ENCODE data around the gene SLC47A2.

The SLC47A2 gene

DNA sequence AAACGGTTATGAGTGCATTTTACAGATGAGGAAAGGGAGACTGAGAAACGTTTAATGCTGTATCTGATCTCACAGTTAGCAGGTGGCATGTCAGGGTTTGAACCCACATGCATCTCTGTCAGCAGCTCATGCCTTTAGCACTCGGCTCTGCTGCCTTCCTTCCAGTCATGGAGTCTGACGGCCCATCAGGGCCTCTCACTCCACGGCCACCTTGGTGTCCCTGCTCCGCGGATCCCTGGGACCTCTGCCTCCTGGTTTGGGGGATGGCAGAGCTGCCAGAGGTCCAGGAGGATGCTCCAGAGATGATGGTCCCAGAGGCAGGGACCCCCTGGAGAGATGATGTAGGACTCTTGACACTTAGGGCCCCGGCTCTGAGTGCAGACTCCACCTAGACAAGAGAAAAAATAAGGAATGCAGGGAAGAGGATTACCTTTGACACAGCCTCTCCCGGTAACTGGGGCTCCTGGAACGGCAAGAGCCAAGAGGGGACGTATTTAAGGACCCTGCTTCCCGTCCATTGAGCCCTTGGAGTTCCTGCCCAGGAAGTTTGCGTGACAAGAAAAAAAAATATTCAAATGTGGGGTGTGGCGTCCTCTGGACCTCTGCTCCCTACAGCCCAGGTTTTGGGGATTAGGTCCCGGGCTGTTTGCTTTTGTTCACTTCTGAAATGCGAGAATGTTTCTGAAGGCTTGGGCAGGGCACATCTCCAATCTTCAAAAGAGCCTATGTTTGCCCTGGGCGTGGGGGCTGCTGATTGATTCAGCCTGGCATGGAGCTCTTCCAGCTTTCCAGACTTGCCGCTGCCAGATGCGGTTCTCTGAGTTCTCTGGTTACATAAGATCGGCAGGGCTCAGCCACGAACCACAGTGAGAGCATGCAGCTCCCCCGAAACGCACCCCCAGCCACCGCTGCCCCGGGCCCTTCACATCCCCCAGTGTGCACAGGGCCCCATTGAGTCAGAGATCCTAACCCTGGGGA, 31.7 kb upstream of the SLC47A2 start, which contains the start of gene ALDH3A1:
ALDH3A1 (minus strand) TSS at position 470 of the 978 bp plus-strand sequence. CDS start 3,169 bp downstream, outside the sequence.
- no peak for DNase-seq

DNA sequence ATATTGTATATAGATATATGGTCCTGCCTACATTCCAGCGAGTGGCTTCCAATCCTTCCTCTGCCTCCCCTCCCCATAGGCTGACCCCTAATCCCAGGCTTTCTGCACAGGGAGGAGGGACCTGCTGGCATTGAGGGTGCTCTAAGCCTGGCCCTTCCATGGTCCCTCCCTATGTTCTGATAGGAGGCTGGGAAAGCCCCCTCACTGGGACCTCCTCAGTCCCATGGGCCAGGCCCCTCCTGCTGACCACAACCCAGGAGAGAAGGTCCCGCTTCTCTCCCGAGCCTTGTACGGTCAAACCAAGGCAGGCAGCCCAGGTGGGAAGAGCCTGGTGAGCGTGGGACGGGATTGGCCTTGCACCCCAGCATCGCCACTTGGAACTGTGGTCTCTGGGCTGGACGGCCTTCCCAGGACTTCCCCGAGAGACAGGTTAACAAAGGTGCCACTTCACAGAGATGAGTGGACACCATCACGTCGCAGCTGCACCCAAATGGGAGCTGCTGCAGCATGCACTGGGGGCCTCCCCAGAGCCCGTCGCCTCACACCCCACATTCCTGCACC, 30.9 kb upstream of the SLC47A2 start:
- DNase-seq: no peak

DNA sequence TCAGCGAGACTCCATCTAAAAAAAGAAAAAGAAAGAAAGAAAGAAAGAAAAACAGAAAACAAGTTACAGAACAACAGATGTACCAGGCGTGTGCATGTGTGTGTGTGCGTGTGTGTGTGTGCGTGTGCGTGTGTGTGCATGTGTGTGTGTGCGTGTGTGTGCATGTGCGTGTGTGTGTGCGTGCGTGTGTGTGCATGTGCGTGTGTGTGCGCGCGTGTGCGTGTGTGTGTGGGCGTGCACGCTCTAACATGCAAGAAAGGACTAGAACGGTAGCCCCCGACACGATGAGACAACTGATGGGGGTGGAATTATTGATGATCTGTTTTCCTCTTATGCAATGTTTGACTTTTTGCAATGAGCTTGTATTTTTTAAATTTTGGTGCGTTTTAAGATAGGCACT, 30.1 kb upstream of the SLC47A2 start:
- no peak for DNase-seq

DNA sequence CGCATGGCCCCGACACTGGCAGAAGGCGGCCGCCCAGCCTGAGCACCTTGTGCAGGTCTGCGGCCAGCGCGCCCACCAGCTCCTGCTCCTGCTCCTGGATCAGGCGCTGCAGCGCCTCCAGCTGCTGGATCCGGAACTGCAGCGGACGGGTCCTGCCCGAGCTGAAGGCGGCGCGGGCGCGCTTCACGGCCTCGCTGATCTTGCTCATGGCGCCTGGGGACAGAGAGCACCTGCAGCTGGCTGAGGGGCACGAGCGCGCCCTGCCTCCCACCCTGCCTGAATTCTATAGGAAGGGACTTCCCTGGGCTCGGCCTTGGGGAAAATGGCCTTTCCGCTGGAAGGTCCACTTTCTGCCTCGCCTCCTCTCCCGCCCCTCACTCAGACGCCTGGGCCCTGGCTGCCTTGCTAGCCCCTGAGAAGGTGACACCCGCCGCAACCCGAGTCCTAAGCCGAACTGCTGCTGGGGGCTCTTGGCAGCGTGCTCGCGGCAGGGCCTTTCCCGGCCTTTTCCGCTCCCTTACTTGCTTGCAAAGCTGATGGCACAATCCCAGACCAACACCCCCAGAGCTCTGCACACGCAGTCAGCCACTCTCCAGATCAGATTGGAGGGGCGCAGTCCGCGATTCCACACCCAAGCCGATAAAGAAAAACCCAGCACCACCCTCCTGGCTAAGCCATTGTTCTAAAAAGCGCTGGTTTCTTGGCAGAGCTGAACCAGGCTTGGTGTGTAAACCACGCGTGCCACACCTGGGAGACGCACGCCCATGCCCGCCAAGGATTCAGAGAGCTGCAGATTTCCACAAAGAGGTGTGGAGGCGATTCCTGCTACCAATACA, 28.8 kb upstream of the SLC47A2 start:
- peak; percentile 82 for DNase-seq

- no peak for DNase-seq
Measured at GRCh38 chr17:19744492-19744891, 28.1 kb upstream of the SLC47A2 start.

DNA sequence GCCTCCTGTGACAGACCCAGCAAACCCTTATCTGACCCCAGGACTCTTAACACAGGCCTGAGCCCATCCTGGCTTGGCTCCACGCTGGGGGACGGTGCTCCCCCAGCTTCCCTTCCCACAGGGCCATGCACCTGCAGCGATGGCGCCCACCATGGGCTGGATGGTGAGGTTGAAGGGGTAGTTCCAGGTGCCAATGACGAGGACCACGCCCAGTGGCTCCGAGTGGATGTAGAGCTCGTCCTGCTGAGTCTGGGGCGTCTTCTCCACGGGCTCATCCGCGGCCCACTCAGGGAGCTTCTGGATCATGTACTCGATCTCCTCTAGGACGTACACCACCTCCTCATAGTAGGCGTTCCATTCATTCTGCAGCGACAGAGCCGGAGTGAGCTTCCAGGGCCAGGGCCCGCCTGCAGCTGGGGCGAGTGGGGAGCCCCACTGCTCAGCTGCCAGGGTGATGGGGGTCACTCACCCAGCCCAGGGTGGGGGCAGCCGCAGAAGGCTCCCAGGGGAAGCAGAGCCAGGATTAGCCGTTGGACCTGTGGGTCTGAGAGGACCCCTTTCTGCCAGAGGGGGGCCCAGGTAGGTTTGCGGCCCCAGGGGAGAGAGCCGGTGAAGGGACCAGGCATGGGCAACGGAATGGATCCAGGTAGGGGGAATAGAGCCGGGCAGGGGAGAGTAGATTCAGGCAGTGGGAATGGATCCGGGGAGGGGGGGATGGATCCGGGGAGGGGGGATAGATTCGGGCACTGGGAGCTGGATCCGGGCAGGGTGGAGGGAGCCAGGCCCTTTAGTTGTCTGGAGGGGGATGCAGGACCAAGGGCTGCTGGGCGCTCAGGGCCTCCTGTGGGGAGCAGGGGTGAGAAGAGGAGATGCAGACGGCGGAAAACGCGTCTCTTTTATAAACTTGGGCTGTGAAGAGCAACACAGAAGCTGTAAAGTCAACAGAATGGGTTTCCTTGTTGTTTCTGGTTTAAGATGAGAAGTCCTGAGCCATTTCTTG, 27.0 kb upstream of the SLC47A2 start:
- DNase-seq: no peak

DNA sequence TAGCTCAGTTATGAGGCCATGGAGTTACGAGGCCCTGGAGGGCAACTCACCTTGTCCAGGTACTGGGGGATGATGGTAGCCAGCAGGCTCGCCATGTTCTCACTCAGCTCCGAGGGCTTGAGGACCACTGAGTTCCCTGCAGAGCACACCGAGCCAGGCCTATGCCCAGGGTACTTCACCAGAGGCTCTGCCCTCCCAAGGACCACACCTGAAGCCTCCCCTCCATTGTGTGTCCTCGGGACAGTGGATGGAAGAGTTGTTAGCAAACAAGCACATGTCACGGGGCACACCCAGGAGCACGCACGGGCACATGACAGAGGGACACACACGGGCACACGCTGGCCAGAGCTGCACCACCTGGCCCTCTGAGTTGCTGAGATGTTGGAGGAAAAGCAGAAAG, 26.1 kb upstream of the SLC47A2 start:
- DNase-seq: no peak

DNA sequence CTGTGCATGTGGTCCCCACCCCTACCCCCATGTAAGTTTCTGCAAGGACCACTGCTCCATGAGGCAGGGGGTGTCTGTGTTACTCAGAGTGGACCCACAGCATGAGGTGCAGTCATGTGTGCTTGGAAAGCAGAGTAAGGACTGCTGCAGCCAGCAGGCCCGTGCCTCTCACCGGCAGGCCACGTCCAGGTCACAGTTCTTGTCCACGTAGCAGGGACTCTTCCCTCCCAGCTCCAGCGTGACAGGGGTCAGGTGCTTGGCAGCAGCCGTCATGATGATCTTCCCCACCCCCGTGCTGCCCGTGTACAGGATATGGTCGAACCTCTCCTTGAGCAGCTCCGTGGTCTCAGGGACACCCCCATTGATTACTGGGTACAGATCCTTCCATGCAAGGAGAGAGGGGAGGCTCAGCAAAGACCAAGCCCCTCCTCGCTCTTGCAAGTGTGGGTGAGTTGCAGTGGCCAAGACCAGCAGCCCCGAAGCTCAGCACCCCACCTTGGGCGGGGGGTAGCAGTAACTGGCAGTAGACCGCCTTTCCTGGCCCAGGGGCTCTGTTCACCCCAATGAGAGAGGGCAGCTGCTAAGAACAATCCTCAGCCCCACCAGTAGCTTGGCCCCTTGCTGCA, 25.6 kb upstream of the SLC47A2 start:
- DNase-seq: no peak

DNA sequence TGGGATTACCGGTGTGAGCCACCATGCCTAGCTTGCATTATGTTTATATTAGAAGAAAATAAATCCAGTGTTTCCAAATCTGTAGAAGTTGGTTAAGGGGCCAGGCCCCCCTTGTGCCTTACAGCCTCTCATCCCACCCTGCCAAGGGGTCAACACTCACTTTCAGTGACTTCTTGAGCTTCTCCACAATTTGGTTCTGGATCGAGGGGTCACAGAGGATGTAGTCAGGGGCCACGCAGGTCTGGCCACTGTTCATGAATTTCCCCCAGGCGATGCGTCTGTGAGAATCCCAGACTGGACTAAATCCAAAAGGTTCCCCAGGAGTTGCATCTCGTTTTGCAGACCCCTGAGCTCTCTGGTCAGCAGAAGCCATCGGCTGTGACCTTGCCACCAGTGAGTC, 24.5 kb upstream of the SLC47A2 start:
- DNase-seq: no peak

DNA sequence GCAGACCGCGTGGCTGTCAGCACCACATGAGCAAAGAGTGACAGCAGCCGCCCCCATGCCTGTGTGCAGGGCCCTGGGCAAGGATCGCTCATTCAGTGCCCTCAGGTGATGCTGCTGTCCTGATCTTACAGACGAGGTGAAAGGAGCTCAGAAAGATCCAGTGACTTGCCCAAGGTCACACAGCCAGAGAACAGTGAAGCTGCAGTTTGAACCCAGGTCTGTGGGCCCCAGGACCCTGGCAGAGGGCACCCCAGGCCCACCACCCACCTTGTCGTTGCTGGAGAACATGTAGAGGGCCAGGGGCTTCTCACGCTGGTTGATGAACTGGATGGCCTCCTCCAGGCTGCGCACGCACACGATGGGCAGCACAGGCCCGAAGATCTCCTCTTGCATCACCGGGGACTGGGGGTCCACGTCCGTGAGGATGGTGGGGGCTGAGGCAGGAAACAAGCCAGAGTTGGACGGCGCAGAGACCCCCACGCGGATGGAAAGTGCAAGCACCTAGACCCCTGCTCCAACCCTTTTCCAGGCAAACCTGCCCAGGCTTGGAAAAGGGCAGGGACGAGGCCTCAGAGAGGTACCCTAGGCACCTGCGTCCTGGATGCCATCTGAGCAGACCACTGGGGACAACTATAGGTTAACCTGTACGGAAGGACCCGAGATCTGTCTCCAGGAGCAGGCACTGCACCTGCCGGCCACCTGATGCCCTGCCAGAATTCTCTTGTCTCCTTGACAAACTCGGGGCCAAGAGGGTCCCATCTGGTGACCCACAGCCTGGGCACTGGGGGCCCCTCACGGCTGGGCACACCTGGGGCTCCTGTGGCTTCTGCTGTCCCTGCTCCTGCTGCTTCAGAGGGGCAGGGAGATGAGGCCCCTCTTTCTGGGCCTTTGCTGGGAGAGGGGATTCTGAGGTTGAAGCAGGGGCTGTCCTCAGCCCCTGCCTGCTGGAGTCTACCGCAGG, 23.1 kb upstream of the SLC47A2 start:
- no peak for DNase-seq

- DNase-seq: no peak
Measured at GRCh38 chr17:19738757-19739156, 22.4 kb upstream of the SLC47A2 start.

DNA sequence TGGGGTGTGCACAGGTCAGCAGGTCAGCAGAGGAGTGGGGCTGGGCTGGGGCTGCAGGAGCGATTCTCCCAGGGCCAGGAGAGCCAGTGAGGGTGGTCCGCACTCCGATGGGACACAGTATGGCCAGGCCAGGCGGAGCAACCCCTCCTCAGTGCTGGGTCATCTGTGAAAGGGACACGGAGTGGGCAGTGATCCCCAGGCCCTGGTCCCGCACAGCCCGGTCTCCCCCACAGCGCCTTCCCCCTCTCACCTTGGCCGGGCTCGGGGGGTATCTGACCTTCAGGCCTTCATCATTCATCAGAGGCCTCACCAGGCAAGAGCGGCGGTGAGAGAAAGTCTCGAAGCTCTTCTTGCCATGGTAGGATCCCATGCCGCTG, 21.7 kb upstream of the SLC47A2 start:
- DNase-seq: no peak

- no peak for DNase-seq
Measured at GRCh38 chr17:19737305-19738072, 21.1 kb upstream of the SLC47A2 start.

DNA sequence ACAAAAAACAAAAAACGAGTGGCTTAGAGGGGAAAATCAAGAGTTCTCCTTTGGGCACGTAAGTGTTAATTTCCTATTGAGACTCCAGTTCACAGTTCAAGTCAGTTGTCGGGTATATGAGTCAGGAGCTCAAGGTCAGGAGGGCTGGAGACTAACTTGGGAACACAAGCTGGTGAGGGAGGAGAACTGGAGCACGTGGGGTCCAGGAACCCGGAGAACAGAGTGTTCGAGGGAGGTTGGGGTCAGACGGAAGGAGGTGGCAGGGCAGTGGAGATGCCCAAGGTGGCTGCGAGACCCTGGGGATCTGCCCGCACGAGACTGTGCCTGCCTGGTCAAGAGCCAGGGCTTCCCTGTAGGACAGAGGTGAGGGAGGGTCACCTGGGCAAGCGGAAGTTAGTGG, 19.7 kb upstream of the SLC47A2 start:
- DNase-seq: no peak

- DNase-seq: no peak
Measured at GRCh38 chr17:19733953-19734526, 17.7 kb upstream of the SLC47A2 start.

GRCh38 chr17:19731626-19732025, 15.2 kb upstream of the SLC47A2 start:
- no peak for DNase-seq

DNA sequence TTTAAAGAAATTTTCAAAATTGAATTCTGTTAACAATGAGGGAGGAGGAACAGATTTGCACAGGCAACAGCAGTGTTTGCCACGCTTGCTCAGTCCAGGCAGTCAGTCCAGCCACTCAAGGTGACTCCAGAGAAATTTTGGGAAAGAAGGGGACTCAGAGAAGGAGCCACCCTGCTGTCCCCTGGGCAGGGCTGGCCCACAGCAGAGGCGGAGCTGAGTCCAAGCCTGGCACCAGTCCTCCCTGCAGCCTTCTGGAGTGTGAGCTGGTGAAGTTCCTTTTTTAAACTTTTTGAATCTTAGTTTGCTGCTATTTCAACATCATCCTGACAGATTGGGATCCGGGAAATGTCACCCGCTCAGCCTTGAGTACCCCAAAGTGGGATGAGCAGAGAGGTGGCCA, 14.5 kb upstream of the SLC47A2 start:
- DNase-seq: no peak

DNA sequence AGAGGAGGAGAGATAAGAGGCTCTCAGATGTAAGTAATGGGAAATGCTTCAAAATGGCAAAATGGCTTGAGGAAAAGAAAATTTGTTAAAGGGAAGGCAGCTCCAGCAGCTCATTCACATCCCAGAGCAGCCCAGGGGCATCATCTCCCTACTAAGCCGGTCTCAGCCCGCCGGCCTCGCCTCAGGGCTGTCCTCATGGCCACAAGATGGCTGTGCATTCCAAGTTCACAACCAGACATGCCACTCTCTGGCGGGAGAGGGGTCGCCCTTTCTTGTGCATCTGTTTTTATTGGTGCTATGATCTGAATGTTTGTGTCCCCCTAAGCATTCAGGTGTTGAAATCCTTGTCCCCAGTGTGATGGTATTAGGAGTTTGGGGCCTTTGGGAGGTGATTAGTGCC, 13.5 kb upstream of the SLC47A2 start:
- DNase-seq: no peak

GRCh38 chr17:19728084-19728495, 11.7 kb upstream of the SLC47A2 start:
- DNase-seq: no peak

All from activated gamma-delta T cell treated with Interleukin-2 at 50 U/mL for 16 hours (primary cell).